K562 (cell line): ENCODE data around the gene CCDC183. TPM values are rescaled to one million over a fixed set of nuclear protein-coding genes. Genes with fewer than 3 reads are reported as not detected.

Source experiments
- ARID1B ChIP-seq: fragments of 450-650 bp; IDR thresholded peaks from 2 replicates; pipeline ENCODE4 v1.6.1; 2016; ENCODE audit warnings: antibody characterized with exemption, mild to moderate bottlenecking, inconsistent platforms
- CAMTA2 ChIP-seq: fragments of 250-450 bp; sonication (Bioruptor Pico); conservative IDR thresholded peaks from 2 replicates; pipeline ENCODE4 v1.5.1; 2022
- KLF13 ChIP-seq: fragments of 450-650 bp; IDR thresholded peaks from 2 replicates; pipeline ENCODE4 v1.6.1; 2016; ENCODE audit warnings: missing genetic modification characterization, low read depth, mild to moderate bottlenecking, missing compliant biosample characterization, moderate library complexity, borderline replicate concordance
- PTBP1 ChIP-seq: fragments of 200-400 bp; formaldehyde crosslinking; IDR thresholded peaks from 2 replicates; pipeline ENCODE4 v1.6.1; 2017; ENCODE audit warnings: low read depth, low read length
- SMARCA5 ChIP-seq: fragments of 450-650 bp; IDR thresholded peaks from 2 replicates; pipeline ENCODE4 v1.6.1; 2016
- SMARCC2 ChIP-seq: fragments of 450-650 bp; IDR thresholded peaks from 2 replicates; pipeline ENCODE4 v1.6.1; 2017; ENCODE audit warnings: antibody characterized with exemption, moderate library complexity, mild to moderate bottlenecking, low read depth
- TBP ChIP-seq: optimal IDR thresholded peaks from 2 replicates; pipeline ENCODE3; 2011; ENCODE audit warnings: low read depth, low read length, improper control_type of control experiment
- ZEB2 ChIP-seq: fragments of 450-650 bp; IDR thresholded peaks from 2 replicates; pipeline ENCODE4 v1.6.1; 2016
- ZFP36 ChIP-seq: fragments of 150-350 bp; IDR thresholded peaks from 2 replicates; pipeline ENCODE4 v1.6.1; 2018; ENCODE audit warnings: low read length, low read depth; ENCODE audit not compliant: partially characterized antibody
- ZNF445 ChIP-seq: fragments of 250-450 bp; sonication (Bioruptor Pico); IDR thresholded peaks from 2 replicates; pipeline ENCODE4 v1.4.0; 2020; ENCODE audit warnings: low read depth, mild to moderate bottlenecking, moderate library complexity
- ZNF507 ChIP-seq: conservative IDR thresholded peaks from 2 replicates; pipeline ENCODE4 v1.6.1; 2017; ENCODE audit warnings: missing genetic modification characterization, missing compliant biosample characterization
- ZNF551 ChIP-seq: fragments of 250-450 bp; sonication (Bioruptor Pico); IDR thresholded peaks from 2 replicates; pipeline ENCODE4 v1.5.0; 2021; ENCODE audit warnings: mild to moderate bottlenecking, moderate library complexity
- ZNF644 ChIP-seq: fragments of 200-800 bp; sonication (Bioruptor generic); IDR thresholded peaks from 2 replicates; pipeline ENCODE4 v1.6.1; 2016; ENCODE audit warnings: low read depth, missing genetic modification characterization, missing compliant biosample characterization
- ZNF766 ChIP-seq: fragments of 200-800 bp; sonication (Bioruptor generic); conservative IDR thresholded peaks from 2 replicates; pipeline ENCODE4 v1.6.1; 2016; ENCODE audit warnings: missing genetic modification characterization, missing compliant biosample characterization
- polyA plus RNA-seq, 8 experiments: library from polyadenylated mRNA; depleted of rRNA in 4 of 8; stranded (reverse) in 5 of 8; unstranded in 3 of 8; fragments of >200 nt; fragmentation: Nextera tagmentation in 2 of 8; fragmentation: Illumina TruSeq in 1 of 8; extraction: Ambion mirVana in 2 of 8; extraction: Trizol in 1 of 8; gene quantifications; 2 replicates each; pipeline versions ENCODE4 v1.2.1 to v1.2.3, GENCODE V29; 2011 to 2014; ENCODE audit warnings: inconsistent platforms in 1 of 8, missing spikeins in 1 of 8
- total RNA-seq, 7 experiments: library from RNA; depleted of rRNA in 6 of 7; stranded (reverse); fragments of >200 nt in 6 of 7; fragmentation: Illumina TruSeq in 2 of 7; extraction: Trizol in 2 of 7; gene quantifications; 2 replicates each; pipeline versions ENCODE4 v1.2.1 to v1.2.3, GENCODE V29; 2011 to 2021; ENCODE audit warnings: low replicate concordance in 1 of 7
- TF ChIP-seq, protein P1 (sequence below): fragments of 450-650 bp; IDR thresholded peaks from 2 replicates; pipeline ENCODE4 v1.6.1; 2016; ENCODE audit warnings: mild to moderate bottlenecking, moderate library complexity
- TF ChIP-seq, protein P2 (sequence below): fragments of 250-450 bp; sonication (Bioruptor Pico); IDR thresholded peaks from 2 replicates; pipeline ENCODE4 v1.5.0; 2021

CCDC183 gene
- total and polyA plus RNA-seq, 9 of the 15 experiments (the other 6 are each of a cell fraction or from before 2014, with no cell fraction given), result 0.21 to 0.60 (median 0.29) TPM; not detected in 4

DNA sequence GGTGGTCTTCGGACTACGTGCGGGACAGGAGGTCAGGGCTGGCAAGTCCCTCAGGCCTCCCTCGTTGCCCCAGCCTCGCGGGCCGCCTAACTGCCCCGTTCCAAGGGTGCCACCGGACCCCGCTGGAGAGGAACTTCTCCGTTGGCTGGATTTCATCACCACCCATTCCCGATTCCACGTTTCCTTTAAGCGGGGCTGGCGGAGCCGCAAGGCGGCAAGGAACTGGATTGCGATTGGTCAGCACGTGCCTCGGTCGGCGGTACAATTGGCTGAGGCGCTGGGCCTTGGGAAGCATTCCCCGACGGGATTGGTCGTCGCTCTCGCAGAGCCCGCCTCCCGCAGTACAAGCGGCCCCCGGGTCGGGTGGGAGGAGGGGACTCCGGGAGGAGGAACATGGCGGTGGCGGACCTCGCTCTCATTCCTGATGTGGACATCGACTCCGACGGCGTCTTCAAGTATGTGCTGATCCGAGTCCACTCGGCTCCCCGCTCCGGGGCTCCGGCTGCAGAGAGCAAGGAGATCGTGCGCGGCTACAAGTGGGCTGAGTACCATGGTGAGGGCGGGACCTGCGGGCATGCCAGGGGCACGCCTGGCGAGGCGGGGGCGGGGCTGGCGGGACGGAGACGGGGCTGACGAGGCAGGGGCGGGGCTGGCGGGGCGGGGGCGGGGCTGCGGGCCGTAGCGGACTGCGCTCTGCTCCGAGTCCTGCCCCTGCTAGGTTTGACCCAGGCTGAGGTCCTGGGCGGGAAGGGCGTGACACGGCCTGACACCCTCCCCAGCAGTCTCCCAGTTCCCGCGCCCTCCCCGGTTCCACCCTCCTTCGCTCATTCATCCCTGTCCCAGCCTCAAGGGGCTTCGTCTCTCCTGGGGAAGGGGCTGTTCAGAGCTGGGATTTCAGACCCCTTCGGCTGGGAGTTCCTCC, 53.2 kb downstream of the CCDC183 start, which contains the start of gene PHPT1 (continued):
- TF ChIP-seq, protein P1, sequence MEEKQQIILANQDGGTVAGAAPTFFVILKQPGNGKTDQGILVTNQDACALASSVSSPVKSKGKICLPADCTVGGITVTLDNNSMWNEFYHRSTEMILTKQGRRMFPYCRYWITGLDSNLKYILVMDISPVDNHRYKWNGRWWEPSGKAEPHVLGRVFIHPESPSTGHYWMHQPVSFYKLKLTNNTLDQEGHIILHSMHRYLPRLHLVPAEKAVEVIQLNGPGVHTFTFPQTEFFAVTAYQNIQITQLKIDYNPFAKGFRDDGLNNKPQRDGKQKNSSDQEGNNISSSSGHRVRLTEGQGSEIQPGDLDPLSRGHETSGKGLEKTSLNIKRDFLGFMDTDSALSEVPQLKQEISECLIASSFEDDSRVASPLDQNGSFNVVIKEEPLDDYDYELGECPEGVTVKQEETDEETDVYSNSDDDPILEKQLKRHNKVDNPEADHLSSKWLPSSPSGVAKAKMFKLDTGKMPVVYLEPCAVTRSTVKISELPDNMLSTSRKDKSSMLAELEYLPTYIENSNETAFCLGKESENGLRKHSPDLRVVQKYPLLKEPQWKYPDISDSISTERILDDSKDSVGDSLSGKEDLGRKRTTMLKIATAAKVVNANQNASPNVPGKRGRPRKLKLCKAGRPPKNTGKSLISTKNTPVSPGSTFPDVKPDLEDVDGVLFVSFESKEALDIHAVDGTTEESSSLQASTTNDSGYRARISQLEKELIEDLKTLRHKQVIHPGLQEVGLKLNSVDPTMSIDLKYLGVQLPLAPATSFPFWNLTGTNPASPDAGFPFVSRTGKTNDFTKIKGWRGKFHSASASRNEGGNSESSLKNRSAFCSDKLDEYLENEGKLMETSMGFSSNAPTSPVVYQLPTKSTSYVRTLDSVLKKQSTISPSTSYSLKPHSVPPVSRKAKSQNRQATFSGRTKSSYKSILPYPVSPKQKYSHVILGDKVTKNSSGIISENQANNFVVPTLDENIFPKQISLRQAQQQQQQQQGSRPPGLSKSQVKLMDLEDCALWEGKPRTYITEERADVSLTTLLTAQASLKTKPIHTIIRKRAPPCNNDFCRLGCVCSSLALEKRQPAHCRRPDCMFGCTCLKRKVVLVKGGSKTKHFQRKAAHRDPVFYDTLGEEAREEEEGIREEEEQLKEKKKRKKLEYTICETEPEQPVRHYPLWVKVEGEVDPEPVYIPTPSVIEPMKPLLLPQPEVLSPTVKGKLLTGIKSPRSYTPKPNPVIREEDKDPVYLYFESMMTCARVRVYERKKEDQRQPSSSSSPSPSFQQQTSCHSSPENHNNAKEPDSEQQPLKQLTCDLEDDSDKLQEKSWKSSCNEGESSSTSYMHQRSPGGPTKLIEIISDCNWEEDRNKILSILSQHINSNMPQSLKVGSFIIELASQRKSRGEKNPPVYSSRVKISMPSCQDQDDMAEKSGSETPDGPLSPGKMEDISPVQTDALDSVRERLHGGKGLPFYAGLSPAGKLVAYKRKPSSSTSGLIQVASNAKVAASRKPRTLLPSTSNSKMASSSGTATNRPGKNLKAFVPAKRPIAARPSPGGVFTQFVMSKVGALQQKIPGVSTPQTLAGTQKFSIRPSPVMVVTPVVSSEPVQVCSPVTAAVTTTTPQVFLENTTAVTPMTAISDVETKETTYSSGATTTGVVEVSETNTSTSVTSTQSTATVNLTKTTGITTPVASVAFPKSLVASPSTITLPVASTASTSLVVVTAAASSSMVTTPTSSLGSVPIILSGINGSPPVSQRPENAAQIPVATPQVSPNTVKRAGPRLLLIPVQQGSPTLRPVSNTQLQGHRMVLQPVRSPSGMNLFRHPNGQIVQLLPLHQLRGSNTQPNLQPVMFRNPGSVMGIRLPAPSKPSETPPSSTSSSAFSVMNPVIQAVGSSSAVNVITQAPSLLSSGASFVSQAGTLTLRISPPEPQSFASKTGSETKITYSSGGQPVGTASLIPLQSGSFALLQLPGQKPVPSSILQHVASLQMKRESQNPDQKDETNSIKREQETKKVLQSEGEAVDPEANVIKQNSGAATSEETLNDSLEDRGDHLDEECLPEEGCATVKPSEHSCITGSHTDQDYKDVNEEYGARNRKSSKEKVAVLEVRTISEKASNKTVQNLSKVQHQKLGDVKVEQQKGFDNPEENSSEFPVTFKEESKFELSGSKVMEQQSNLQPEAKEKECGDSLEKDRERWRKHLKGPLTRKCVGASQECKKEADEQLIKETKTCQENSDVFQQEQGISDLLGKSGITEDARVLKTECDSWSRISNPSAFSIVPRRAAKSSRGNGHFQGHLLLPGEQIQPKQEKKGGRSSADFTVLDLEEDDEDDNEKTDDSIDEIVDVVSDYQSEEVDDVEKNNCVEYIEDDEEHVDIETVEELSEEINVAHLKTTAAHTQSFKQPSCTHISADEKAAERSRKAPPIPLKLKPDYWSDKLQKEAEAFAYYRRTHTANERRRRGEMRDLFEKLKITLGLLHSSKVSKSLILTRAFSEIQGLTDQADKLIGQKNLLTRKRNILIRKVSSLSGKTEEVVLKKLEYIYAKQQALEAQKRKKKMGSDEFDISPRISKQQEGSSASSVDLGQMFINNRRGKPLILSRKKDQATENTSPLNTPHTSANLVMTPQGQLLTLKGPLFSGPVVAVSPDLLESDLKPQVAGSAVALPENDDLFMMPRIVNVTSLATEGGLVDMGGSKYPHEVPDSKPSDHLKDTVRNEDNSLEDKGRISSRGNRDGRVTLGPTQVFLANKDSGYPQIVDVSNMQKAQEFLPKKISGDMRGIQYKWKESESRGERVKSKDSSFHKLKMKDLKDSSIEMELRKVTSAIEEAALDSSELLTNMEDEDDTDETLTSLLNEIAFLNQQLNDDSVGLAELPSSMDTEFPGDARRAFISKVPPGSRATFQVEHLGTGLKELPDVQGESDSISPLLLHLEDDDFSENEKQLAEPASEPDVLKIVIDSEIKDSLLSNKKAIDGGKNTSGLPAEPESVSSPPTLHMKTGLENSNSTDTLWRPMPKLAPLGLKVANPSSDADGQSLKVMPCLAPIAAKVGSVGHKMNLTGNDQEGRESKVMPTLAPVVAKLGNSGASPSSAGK, result peak; percentile 36
- TF ChIP-seq SMARCA5 (no peak), ZEB2 (no peak), ZNF507 (no peak), PTBP1 (no peak), ZNF766 (CRISPR knock-in tag) (no peak), TBP (peak; percentile 69), SMARCC2 (no peak), ZFP36 (no peak), KLF13 (peak; percentile 64; the same call in 1 of the 2 replicates), ZNF551 (CRISPR knock-in tag) (no peak), ZNF445 (no peak), CAMTA2 (CRISPR knock-in tag) (no peak), ZNF644 (tag) (no peak), ARID1B (peak; percentile 15; the same call in 1 of the 2 replicates)
- TF ChIP-seq, protein P2, sequence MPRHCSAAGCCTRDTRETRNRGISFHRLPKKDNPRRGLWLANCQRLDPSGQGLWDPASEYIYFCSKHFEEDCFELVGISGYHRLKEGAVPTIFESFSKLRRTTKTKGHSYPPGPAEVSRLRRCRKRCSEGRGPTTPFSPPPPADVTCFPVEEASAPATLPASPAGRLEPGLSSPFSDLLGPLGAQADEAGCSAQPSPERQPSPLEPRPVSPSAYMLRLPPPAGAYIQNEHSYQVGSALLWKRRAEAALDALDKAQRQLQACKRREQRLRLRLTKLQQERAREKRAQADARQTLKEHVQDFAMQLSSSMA (CRISPR knock-in tag), result peak; percentile 57; the same call in 1 of the 2 replicates
